Colonic mucosa (tissue), 4 donors: ENCODE results near the gene FHIT. TPM values are rescaled to one million over a fixed set of nuclear protein-coding genes. Genes with fewer than 3 reads are reported as not detected.

ENCODE experiments used
- DNase-seq: peaks from one replicate; pipeline ENCODE4 v3.0.0-alpha.2; 2020
- H3K27ac ChIP-seq: fragments of 200-600 bp; one replicate; pipeline ENCODE4 v1.8.0; 2021
- H3K27me3 ChIP-seq: fragments of 200-600 bp; one replicate; pipeline ENCODE4 v1.8.0; 2021
- H3K36me3 ChIP-seq: fragments of 200-600 bp; one replicate; pipeline ENCODE4 v1.8.0; 2021
- H3K4me1 ChIP-seq: fragments of 200-600 bp; one replicate; pipeline ENCODE4 v1.8.0; 2021; ENCODE audit warnings: mild to moderate bottlenecking
- H3K4me3 ChIP-seq: fragments of 200-600 bp; one replicate; pipeline ENCODE4 v1.8.0; 2021
- H3K9ac ChIP-seq, 2 donors: one replicate each; pipeline ENCODE4 v1.7.0; 2013; ENCODE audit warnings: control low read depth in 2 of 2, low read depth in 2 of 2, low read length in 2 of 2
- H3K9me3 ChIP-seq: fragments of 200-600 bp; one replicate; pipeline ENCODE4 v1.8.0; 2021
- intact Hi-C: fragments of 100-400 bp; cut with DNase I; formaldehyde crosslinking; loops from one replicate; pipeline ENCODE4 v1.14.1; 2022
- total RNA-seq, 2 donors: library from RNA; stranded (reverse); fragmentation: NEBNext Ultra II Directional in 1 of 2; extraction: Animal tissue kit (Norgen Biotek cat#: 25700) in 1 of 2; gene quantifications; one replicate each; pipeline ENCODE4 v1.2.1, GENCODE V29; 2021
- TF ChIP-seq, protein P1 (sequence below): fragments of 200-600 bp; IDR thresholded peaks from one replicate; pipeline ENCODE4 v1.8.0; 2022; ENCODE audit warnings: antibody characterized with exemption, mild to moderate bottlenecking
- donor health status: healthy.
- donor health status: DM: no; HTN: no; CAD: no.
- donor health status: DM: no; HTN: no; CAD: no.

FHIT gene
- total RNA-seq, 2 donors from 2014 or later, result 7.7 to 9.4 TPM

DNA sequence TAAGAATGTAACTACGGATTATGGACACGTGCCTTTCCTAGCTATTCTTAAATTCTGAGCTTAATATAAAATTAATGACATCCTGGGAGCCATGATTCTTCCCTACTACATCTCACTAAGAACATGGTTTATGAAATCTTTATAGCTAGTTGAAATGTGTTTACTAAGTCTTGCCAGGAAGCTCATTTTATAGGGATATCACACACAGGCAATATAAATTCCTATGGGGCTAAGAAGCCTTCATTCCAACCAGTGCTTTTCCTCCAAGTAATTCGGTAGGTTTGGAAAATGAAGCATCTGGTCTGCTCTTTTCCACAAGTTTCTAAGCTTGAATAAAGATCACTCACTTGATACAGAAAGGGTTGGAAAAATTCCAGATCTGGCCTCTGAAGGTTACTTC lies 802.6 kb downstream of the FHIT start:
- no peak overlapping the region for H3K27ac ChIP-seq
- no peaks in the 10 kb centered on the region for H3K4me1 ChIP-seq
- no peak overlapping the region for H3K9ac ChIP-seq
- H3K36me3 ChIP-seq, result no peaks in the 10 kb centered on the region
- H3K27me3 ChIP-seq, result no peaks in the 10 kb centered on the region
- TF ChIP-seq, protein P1, sequence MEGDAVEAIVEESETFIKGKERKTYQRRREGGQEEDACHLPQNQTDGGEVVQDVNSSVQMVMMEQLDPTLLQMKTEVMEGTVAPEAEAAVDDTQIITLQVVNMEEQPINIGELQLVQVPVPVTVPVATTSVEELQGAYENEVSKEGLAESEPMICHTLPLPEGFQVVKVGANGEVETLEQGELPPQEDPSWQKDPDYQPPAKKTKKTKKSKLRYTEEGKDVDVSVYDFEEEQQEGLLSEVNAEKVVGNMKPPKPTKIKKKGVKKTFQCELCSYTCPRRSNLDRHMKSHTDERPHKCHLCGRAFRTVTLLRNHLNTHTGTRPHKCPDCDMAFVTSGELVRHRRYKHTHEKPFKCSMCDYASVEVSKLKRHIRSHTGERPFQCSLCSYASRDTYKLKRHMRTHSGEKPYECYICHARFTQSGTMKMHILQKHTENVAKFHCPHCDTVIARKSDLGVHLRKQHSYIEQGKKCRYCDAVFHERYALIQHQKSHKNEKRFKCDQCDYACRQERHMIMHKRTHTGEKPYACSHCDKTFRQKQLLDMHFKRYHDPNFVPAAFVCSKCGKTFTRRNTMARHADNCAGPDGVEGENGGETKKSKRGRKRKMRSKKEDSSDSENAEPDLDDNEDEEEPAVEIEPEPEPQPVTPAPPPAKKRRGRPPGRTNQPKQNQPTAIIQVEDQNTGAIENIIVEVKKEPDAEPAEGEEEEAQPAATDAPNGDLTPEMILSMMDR, result no peak
- H3K9me3 ChIP-seq, result no peaks in the 10 kb centered on the region
- no peak for DNase-seq
- intact Hi-C loops, result no loop called here
- H3K4me3 ChIP-seq, result no peak overlapping the region

- no peak overlapping the region for H3K27ac ChIP-seq
- TF ChIP-seq, protein P1, result no peak
Measured at GRCh38 chr3:60445446-60445845, 805.8 kb downstream of the FHIT start.

GRCh38 chr3:60444898-60445437 lies 806.3 kb downstream of the FHIT start:
- Histone ChIP-seq H3K4me3 (no peak overlapping the region), H3K27ac (no peak overlapping the region), H3K4me1 (no peaks in the 10 kb centered on the region), H3K9ac (no peak overlapping the region), H3K9me3 (no peaks in the 10 kb centered on the region), H3K36me3 (no peaks in the 10 kb centered on the region), H3K27me3 (no peaks in the 10 kb centered on the region)
- no peak for DNase-seq
- intact Hi-C loops, result no loop called here
- TF ChIP-seq, protein P1, result no peak

More at GRCh38 chr3:60445446-60445845, 805.8 kb downstream of the FHIT start:
- Histone ChIP-seq H3K36me3 (no peaks in the 10 kb centered on the region), H3K9ac (no peak overlapping the region), H3K4me3 (no peak overlapping the region), H3K9me3 (no peaks in the 10 kb centered on the region), H3K4me1 (no peaks in the 10 kb centered on the region), H3K27me3 (no peaks in the 10 kb centered on the region)
- intact Hi-C loops, result no loop called here
- no peak for DNase-seq

DNA sequence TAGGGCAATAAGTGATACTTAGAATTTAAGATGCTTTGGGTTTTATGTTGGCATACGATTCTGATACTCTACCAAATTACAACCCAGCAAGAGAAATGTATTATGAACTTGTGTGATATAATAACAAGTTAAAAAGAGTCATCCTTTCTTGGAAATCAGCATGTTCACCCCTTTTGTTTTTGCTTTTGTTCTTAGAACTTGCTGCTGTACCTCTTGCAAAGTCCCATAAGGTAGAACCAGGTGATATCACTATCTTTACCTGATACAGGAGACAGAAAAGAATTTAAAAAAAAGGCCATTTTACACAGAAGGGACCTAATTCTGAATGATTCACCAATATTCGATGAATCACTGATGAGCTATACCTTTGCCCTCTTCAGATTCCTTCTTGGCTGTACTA lies 810.4 kb downstream of the FHIT start:
- TF ChIP-seq, protein P1, result no peak
- H3K9me3 ChIP-seq, result no peaks in the 10 kb centered on the region
- H3K4me3 ChIP-seq, result no peak overlapping the region
- no peaks in the 10 kb centered on the region for H3K27me3 ChIP-seq
- H3K4me1 ChIP-seq, result no peaks in the 10 kb centered on the region
- no peaks in the 10 kb centered on the region for H3K36me3 ChIP-seq
- no peak overlapping the region for H3K9ac ChIP-seq
- DNase-seq, result no peak
- intact Hi-C loops, result no loop called here
- H3K27ac ChIP-seq, result no peak overlapping the region

- no peaks in the 10 kb centered on the region for H3K27me3 ChIP-seq
- intact Hi-C loops, result no loop called here
- no peaks in the 10 kb centered on the region for H3K36me3 ChIP-seq
- no peak for DNase-seq
- no peak overlapping the region for H3K9ac ChIP-seq
- no peaks in the 10 kb centered on the region for H3K4me1 ChIP-seq
- no peak overlapping the region for H3K27ac ChIP-seq
- no peak overlapping the region for H3K4me3 ChIP-seq
- H3K9me3 ChIP-seq, result no peaks in the 10 kb centered on the region
- TF ChIP-seq, protein P1, result no peak
Measured at GRCh38 chr3:60435941-60436650, 815.2 kb downstream of the FHIT start.
